C4-2B (cell line): ENCODE data around the gene MAG.

Experiments
- CTCF ChIP-seq: fragments of 450-650 bp; conservative IDR thresholded peaks from 2 replicates; pipeline ENCODE4 v1.5.1; 2017; ENCODE audit warnings: mild to moderate bottlenecking
- ZFX ChIP-seq: fragments of 450-650 bp; IDR thresholded peaks from 2 replicates; pipeline ENCODE4 v1.6.1; 2017

DNA sequence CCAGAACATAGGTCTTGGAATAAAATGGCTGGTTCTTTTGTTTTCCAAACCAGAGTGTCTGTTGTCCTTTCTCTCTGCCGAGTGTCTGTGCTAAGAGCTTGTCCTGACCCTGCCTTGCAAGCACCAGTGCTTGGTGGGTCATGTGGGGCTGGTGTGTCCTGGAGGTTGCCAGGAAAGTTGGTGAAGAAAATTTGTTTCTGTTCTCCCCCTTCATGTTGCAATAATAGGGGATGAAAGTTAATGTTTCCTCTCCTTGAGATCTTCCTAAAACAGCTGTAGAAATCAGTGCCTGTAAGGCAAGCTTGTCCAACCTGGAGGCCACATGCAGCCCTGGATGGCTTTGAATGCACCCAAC is 6.9 kb upstream of the MAG start:
- TF ChIP-seq CTCF (no peak), ZFX (no peak)
